ENCODE data around the gene RANBP1. TPM values are rescaled to one million over a fixed set of nuclear protein-coding genes. Genes with fewer than 3 reads are reported as not detected.

RANBP1 gene
- total and polyA plus RNA-seq, 2 of the 8 experiments (the other 6 are each of a cell fraction or from before 2014, with no cell fraction given) = 343 to 484 TPM

GRCh38 chr22:20165421-20165820 lies 49.5 kb downstream of the RANBP1 start:
- ChIA-PET CTCF (ENCODE audit: partially characterized antibody) (interaction anchor here (0.9 kb wide), 1 partner anchor 119 kb away, joined by 3 read pairs; no protein-coding TSS in a partner anchor), POLR2A (ENCODE audit: partially characterized antibody) (interaction anchor here (1.1 to 1.2 kb wide), 2 partner anchors 36 to 44 kb away, joined by 3 read pairs; no protein-coding TSS in a partner anchor)
- H3K18ac ChIP-seq (ENCODE audit: extremely low read depth, low read length) = no peak overlapping the region
- no peak overlapping the region for H2BK12ac ChIP-seq (ENCODE audit: low read depth, low read length)
- H2AK5ac ChIP-seq (ENCODE audit: low read depth, low read length) = no peak overlapping the region
- H3K36me3 ChIP-seq (ENCODE audit: control insufficient read depth in 2 of 4, insufficient read depth in 4 of 4, low read length in 3 of 4) = no peaks in the 10 kb centered on the region
- no peak overlapping the region for H3K9ac ChIP-seq (replicated peaks in 1 of 4; ENCODE audit: extremely low read depth in 1 of 4, low read depth in 3 of 4, low read length in 3 of 4)
- no peak overlapping the region for H4K8ac ChIP-seq (ENCODE audit: extremely low read depth, insufficient read depth, low read length)
- H2BK15ac ChIP-seq (ENCODE audit: low read length) = no peak overlapping the region
- H3K4me2 ChIP-seq (ENCODE audit: insufficient read depth in 1 of 2, low read depth in 2 of 2, low read length in 2 of 2) = no peak overlapping the region
- H3K4me1 ChIP-seq (replicated peaks in 1 of 4; ENCODE audit: control insufficient read depth in 3 of 4, insufficient read depth in 4 of 4, low read length in 3 of 4) = no peaks in the 10 kb centered on the region
- no peak overlapping the region for H2BK20ac ChIP-seq (ENCODE audit: low read length)
- H3K56ac ChIP-seq (replicated peaks; ENCODE audit: insufficient read length, low read depth, low read length) = no peak overlapping the region
- H2AFZ ChIP-seq (ENCODE audit: low read length) = no peak overlapping the region
- H3K4ac ChIP-seq (replicated peaks; ENCODE audit: insufficient read length, low read depth, low read length) = no peak overlapping the region
- no peaks in the 10 kb centered on the region for H3K79me2 ChIP-seq (ENCODE audit: control insufficient read depth in 1 of 2, insufficient read depth in 2 of 2, low read length in 2 of 2)
- H3K27me3 ChIP-seq (replicated peaks in 1 of 4; ENCODE audit: control insufficient read depth in 3 of 4, extremely low read depth in 1 of 4, insufficient read depth in 3 of 4, low read length in 3 of 4) = no peaks in the 10 kb centered on the region
- H4K20me1 ChIP-seq (replicated peaks in 1 of 2; ENCODE audit: control insufficient read depth in 1 of 2, insufficient read depth in 2 of 2, low read length in 2 of 2) = peaks cover 0 to 1% of the 10 kb centered on the region in 2 experiments
- DNase-seq (ENCODE audit: low read depth in 1 of 2, low spot score in 2 of 2) (no peak), FAIRE-seq (no peak)
- H4K91ac ChIP-seq (replicated peaks; ENCODE audit: insufficient read length, low read length) = no peak overlapping the region
- H3K79me1 ChIP-seq (ENCODE audit: low read depth, low read length) = no peaks in the 10 kb centered on the region
- H3K14ac ChIP-seq (ENCODE audit: insufficient read length) = no peak overlapping the region
- no peak overlapping the region for H3K27ac ChIP-seq (ENCODE audit: low read depth, low read length)
- H3K4me3 ChIP-seq (ENCODE audit: extremely low read depth in 1 of 4, insufficient read depth in 2 of 4, low read depth in 3 of 4, low read length in 4 of 4) = no peak overlapping the region
- TF ChIP-seq NANOG (IDR thresholded peaks at IDR 0.05; ENCODE audit: insufficient read depth, low read depth, low read length, poor library complexity, severe bottlenecking) = no peak
- H4K5ac ChIP-seq (ENCODE audit: insufficient read length, low read depth, low read length) = no peak overlapping the region
- H3K23me2 ChIP-seq (ENCODE audit: low read depth, low read length) = peaks cover 15% of the 10 kb centered on the region; the same call in 1 of the 2 replicates
- no peak overlapping the region for H2BK120ac ChIP-seq (replicated peaks; ENCODE audit: low read depth, low read length)
- no peak overlapping the region for H3K23ac ChIP-seq (ENCODE audit: insufficient read length)
- H2BK5ac ChIP-seq (ENCODE audit: low read depth, low read length) = no peak overlapping the region
- WGBS, 2 experiments (ENCODE audit: extremely low coverage in 1 of 2, insufficient coverage in 1 of 2, insufficient read length in 1 of 2, insufficient replicate concordance in 2 of 2, low coverage in 1 of 2, low lambda C conversion rate in 2 of 2, missing lambda C conversion rate in 1 of 2) = 86% methylated on average over 6 of the region's 12 CpGs; no CpG with 5 or more reads in 1 of the 2 experiments
- H3K9me3 ChIP-seq (ENCODE audit: insufficient read depth in 2 of 2, low read depth in 1 of 2, low read length in 1 of 2) = no peaks in the 10 kb centered on the region; a peak in 1 of 4 replicates

Measured in H1 (cell line).